ENCODE data around the gene TAF11.

Gene TAF11

DNA sequence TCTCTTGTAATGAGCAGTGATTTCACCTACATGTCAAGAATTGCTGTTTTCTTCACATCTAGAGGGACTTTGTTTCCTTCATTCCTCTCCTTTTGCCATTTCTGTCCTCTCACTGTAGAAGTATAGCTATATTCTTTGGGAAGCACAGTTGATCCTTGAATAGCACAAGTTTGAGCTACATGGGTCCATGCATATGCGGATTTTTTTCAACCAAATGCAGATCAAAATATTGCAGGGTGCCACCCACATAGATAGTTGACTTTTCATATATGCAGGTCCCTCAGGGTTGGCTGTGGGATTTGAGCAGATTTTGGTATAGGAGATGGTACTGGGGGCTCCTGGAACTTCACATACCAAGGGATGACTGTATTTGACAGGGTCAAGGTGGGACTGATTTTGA is 54.9 kb downstream of the TAF11 start:
- Histone ChIP-seq H3K9ac (ENCODE audit: low read length) (no peak overlapping the region), H3K27me3 (ENCODE audit: insufficient read depth, low read length) (no peaks in the 10 kb centered on the region), H3K9me2 (ENCODE audit: low read depth, low read length) (no peaks in the 10 kb centered on the region), H4K20me1 (ENCODE audit: insufficient read depth, low read length) (no peaks in the 10 kb centered on the region), H3K4me1 (ENCODE audit: insufficient read depth, low read length, severe bottlenecking) (no peaks in the 10 kb centered on the region), H3K27ac (ENCODE audit: low read depth, low read length, poor library complexity, severe bottlenecking) (no peak overlapping the region), H3K9me3 (ENCODE audit: low read length) (no peaks in the 10 kb centered on the region), H3K4me2 (ENCODE audit: low read length) (no peak overlapping the region), H3F3A (ENCODE audit: insufficient read depth, low read length) (no peaks in the 10 kb centered on the region), H3K4me3 (ENCODE audit: low read depth, low read length, poor library complexity, severe bottlenecking) (no peak overlapping the region), H2AFZ (ENCODE audit: low read length) (no peak overlapping the region), H3K36me3 (ENCODE audit: insufficient read depth, low read length) (peaks cover 61% of the 10 kb centered on the region), H3K79me2 (ENCODE audit: insufficient read depth, low read length) (no peaks in the 10 kb centered on the region)
- no peak for TF ChIP-seq EZH2 (IDR thresholded peaks at IDR 0.05; ENCODE audit: borderline replicate concordance, low read length)
- TF ChIP-seq, protein P1, sequence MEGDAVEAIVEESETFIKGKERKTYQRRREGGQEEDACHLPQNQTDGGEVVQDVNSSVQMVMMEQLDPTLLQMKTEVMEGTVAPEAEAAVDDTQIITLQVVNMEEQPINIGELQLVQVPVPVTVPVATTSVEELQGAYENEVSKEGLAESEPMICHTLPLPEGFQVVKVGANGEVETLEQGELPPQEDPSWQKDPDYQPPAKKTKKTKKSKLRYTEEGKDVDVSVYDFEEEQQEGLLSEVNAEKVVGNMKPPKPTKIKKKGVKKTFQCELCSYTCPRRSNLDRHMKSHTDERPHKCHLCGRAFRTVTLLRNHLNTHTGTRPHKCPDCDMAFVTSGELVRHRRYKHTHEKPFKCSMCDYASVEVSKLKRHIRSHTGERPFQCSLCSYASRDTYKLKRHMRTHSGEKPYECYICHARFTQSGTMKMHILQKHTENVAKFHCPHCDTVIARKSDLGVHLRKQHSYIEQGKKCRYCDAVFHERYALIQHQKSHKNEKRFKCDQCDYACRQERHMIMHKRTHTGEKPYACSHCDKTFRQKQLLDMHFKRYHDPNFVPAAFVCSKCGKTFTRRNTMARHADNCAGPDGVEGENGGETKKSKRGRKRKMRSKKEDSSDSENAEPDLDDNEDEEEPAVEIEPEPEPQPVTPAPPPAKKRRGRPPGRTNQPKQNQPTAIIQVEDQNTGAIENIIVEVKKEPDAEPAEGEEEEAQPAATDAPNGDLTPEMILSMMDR (IDR thresholded peaks at IDR 0.05; ENCODE audit: low read length): no peak

DNA sequence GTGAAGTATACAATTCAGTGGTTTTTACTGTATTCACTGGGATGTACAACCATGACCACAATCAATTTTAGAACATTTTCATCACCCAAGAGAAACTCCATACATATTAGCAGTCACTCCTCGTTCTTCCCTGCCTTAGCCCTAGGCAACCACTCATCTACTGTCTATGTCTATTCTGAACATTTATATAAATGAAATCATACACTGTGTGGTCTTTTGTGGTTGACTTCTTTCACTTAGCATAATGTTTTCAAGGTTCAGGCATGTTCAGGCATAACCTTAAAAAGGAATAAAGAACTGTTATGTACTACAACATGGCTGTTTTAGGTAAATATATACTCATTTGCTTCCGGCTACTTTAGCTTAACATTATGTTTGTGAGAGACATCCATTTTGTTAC is 58.7 kb downstream of the TAF11 start:
- Histone ChIP-seq H3K9ac (ENCODE audit: low read length) (no peak overlapping the region), H3K9me2 (ENCODE audit: low read depth, low read length) (no peaks in the 10 kb centered on the region), H4K20me1 (ENCODE audit: insufficient read depth, low read length) (no peaks in the 10 kb centered on the region), H3K27me3 (ENCODE audit: insufficient read depth, low read length) (no peaks in the 10 kb centered on the region), H3K27ac (ENCODE audit: low read depth, low read length, poor library complexity, severe bottlenecking) (no peak overlapping the region), H3K9me3 (ENCODE audit: low read length) (no peaks in the 10 kb centered on the region), H3F3A (ENCODE audit: insufficient read depth, low read length) (no peaks in the 10 kb centered on the region), H3K36me3 (ENCODE audit: insufficient read depth, low read length) (peaks cover 52% of the 10 kb centered on the region), H2AFZ (ENCODE audit: low read length) (no peak overlapping the region), H3K79me2 (ENCODE audit: insufficient read depth, low read length) (no peaks in the 10 kb centered on the region), H3K4me2 (ENCODE audit: low read length) (no peak overlapping the region), H3K4me3 (ENCODE audit: low read depth, low read length, poor library complexity, severe bottlenecking) (no peak overlapping the region), H3K4me1 (ENCODE audit: insufficient read depth, low read length, severe bottlenecking) (no peaks in the 10 kb centered on the region)
- TF ChIP-seq EZH2 (IDR thresholded peaks at IDR 0.05; ENCODE audit: borderline replicate concordance, low read length): no peak
- TF ChIP-seq, protein P1 (IDR thresholded peaks at IDR 0.05; ENCODE audit: low read length): no peak
